Endothelial cell of umbilical vein (primary cell): ENCODE measurements around the gene BMAL2. TPM values are rescaled to one million over a fixed set of nuclear protein-coding genes. Genes with fewer than 3 reads are reported as not detected.

Source experiments
- BruUV-seq: library from RNA; stranded (reverse); fragments of 400-500 nt; replicated peaks from 2 replicates; lab custom pipeline; 2021; lab: Mats Ljungman, UMichigan
- CTCF ChIA-PET: fragments of 300-600, 350-600 bp; sonication (Branson Sonifier 250); formaldehyde crosslinking; loops from one replicate; lab custom pipeline; 2021; ENCODE audit warnings: antibody characterized with exemption, inconsistent platforms; lab: Charles Lee
- POLR2A ChIA-PET: fragments of 300-600, 350-600 bp; sonication (Branson Sonifier 250); formaldehyde crosslinking; loops from one replicate; lab custom pipeline; 2021; ENCODE audit warnings: antibody characterized with exemption, inconsistent platforms; lab: Charles Lee
- DNase-seq: peaks from one replicate; pipeline ENCODE4 v3.0.0-alpha.2; 2011; ENCODE audit warnings: low read depth, low spot score
- FAIRE-seq: peaks from 2 replicates; lab custom pipeline; 2011; peaks lifted over from hg19 to GRCh38; lab: Jason Lieb, UNC
- H2AFZ ChIP-seq: 2 replicates; pipeline ENCODE4 v1.6.0; 2012; ENCODE audit warnings: low read depth, low read length, control low read depth, inconsistent platforms
- H3K27ac ChIP-seq: 2 replicates; pipeline ENCODE4 v1.5.1; 2011; ENCODE audit warnings: low read depth, mild to moderate bottlenecking, control low read depth, low read length, moderate library complexity; ENCODE audit not compliant: insufficient read depth
- H3K27me3 ChIP-seq, 2 experiments: 2 replicates each; pipeline versions ENCODE4 v1.6.0 to v1.6.1; 2011; ENCODE audit warnings: low read length in 2 of 2, mixed read lengths in 1 of 2; ENCODE audit not compliant: control insufficient read depth in 2 of 2, insufficient read depth in 2 of 2
- H3K36me3 ChIP-seq, 2 experiments: 2 replicates in 1 of 2; 3 replicates in 1 of 2; pipeline ENCODE4 v1.5.1; 2011; ENCODE audit warnings: low read length in 2 of 2, mild to moderate bottlenecking in 1 of 2, moderate library complexity in 1 of 2; ENCODE audit not compliant: control insufficient read depth in 2 of 2, insufficient read depth in 2 of 2; ENCODE audit errors: extremely low read depth in 1 of 2
- H3K4me1 ChIP-seq: 3 replicates; pipeline ENCODE4 v1.5.1; 2011; ENCODE audit warnings: mild to moderate bottlenecking, low read length; ENCODE audit not compliant: control insufficient read depth, insufficient read depth; ENCODE audit errors: extremely low read depth
- H3K4me2 ChIP-seq: 2 replicates; pipeline ENCODE4 v1.6.1; 2011; ENCODE audit warnings: low read length, control low read depth, mixed read lengths; ENCODE audit not compliant: insufficient read depth
- H3K4me3 ChIP-seq, 3 experiments: fragments of 200-600 bp in 1 of 3; sonication (generic), shearing (Covaris generic) in 1 of 3; replicated peaks in 1 of 3; 2 replicates each; pipeline ENCODE4 v1.5.1; 2011 to 2016; ENCODE audit warnings: control low read depth in 3 of 3, low read length in 3 of 3, mild to moderate bottlenecking in 2 of 3, inconsistent platforms in 1 of 3, low read depth in 1 of 3, moderate library complexity in 1 of 3; ENCODE audit not compliant: insufficient read depth in 1 of 3
- H3K79me2 ChIP-seq: 2 replicates; pipeline ENCODE4 v1.6.0; 2012; ENCODE audit warnings: low read length, inconsistent platforms; ENCODE audit not compliant: control insufficient read depth, insufficient read depth
- H3K9ac ChIP-seq: replicated peaks from 2 replicates; pipeline ENCODE3; 2011; ENCODE audit warnings: low read length, control low read depth; ENCODE audit not compliant: insufficient read depth; ENCODE audit errors: extremely low read depth
- H3K9me1 ChIP-seq: replicated peaks from 3 replicates; pipeline ENCODE4 v1.6.0; 2011; ENCODE audit warnings: mild to moderate bottlenecking, low read length; ENCODE audit not compliant: control insufficient read depth, insufficient read depth; ENCODE audit errors: extremely low read depth
- H3K9me3 ChIP-seq: replicated peaks from 2 replicates; pipeline ENCODE4 v1.5.1; 2012; ENCODE audit warnings: low read length, inconsistent platforms; ENCODE audit not compliant: control insufficient read depth, insufficient read depth
- H4K20me1 ChIP-seq: replicated peaks from 2 replicates; pipeline ENCODE3; 2011; ENCODE audit warnings: mild to moderate bottlenecking, low read length; ENCODE audit not compliant: control insufficient read depth, insufficient read depth; ENCODE audit errors: extremely low read depth
- EZH2 ChIP-seq: IDR thresholded peaks from 2 replicates; pipeline ENCODE4 v1.6.1; 2012; ENCODE audit warnings: borderline replicate concordance, low read depth, mild to moderate bottlenecking, moderate library complexity, low read length, inconsistent platforms; ENCODE audit not compliant: severe bottlenecking
- FOS ChIP-seq: IDR thresholded peaks from 2 replicates; pipeline ENCODE4 v1.6.1; 2011; ENCODE audit warnings: mild to moderate bottlenecking, low read length, moderate library complexity, borderline replicate concordance; ENCODE audit not compliant: insufficient read depth
- GATA2 ChIP-seq: IDR thresholded peaks from 2 replicates; pipeline ENCODE4 v1.7.0; 2011; ENCODE audit warnings: low read depth, mild to moderate bottlenecking, moderate library complexity, mixed read lengths, low read length; ENCODE audit not compliant: insufficient read length, insufficient read depth
- JUN ChIP-seq: IDR thresholded peaks from 2 replicates; pipeline ENCODE4 v1.6.1; 2011; ENCODE audit warnings: borderline replicate concordance, low read depth; ENCODE audit not compliant: insufficient read length, insufficient read depth
- MYC ChIP-seq: IDR thresholded peaks from one replicate; pipeline ENCODE4 v1.6.1; 2011; ENCODE audit warnings: mild to moderate bottlenecking, low read depth, low read length
- POLR2A ChIP-seq: IDR thresholded peaks from 2 replicates; pipeline ENCODE4 v1.6.1; 2012; ENCODE audit warnings: low read depth, mild to moderate bottlenecking, control low read depth, low read length
- POLR2AphosphoS5 ChIP-seq: IDR thresholded peaks from 2 replicates; pipeline ENCODE4 v1.6.1; 2012; ENCODE audit warnings: low read depth, mild to moderate bottlenecking, control low read depth, low read length, moderate library complexity; ENCODE audit not compliant: insufficient read depth
- dilution Hi-C: fragments of 300-500 bp; cut with MboI; formaldehyde crosslinking; loops from one replicate; pipeline ENCODE4 v1.15.0; 2019; ENCODE audit warnings: low sequenced_read_pairs; ENCODE audit not compliant: extremely low pct_ligation_motif_present
- intact Hi-C: fragments of 100-400 bp; cut with micrococcal nuclease; formaldehyde crosslinking; loops from one replicate; pipeline ENCODE4 v1.10.0; 2022
- polyA plus RNA-seq, 4 experiments: library from polyadenylated mRNA; depleted of rRNA in 3 of 4; stranded (reverse) in 3 of 4; unstranded in 1 of 4; fragments of >200 nt; gene quantifications; 2 replicates each; pipeline versions ENCODE4 v1.2.1 to v1.2.3, GENCODE V29; 2011 to 2012; ENCODE audit warnings: missing spikeins in 1 of 4
- total RNA-seq: library from RNA; stranded (reverse); gene quantifications from 2 replicates; pipeline ENCODE4 v1.2.3, GENCODE V29; 2021
- TF ChIP-seq, protein P1 (sequence below): IDR thresholded peaks from 2 replicates; pipeline ENCODE4 v1.6.1; 2011; ENCODE audit not compliant: insufficient read depth, insufficient read length
- TF ChIP-seq, protein P2 (sequence below), 2 donors: IDR thresholded peaks; 1 replicate in 1 of 2; 2 replicates in 1 of 2; pipeline ENCODE4 v1.5.1; 2011; ENCODE audit warnings: low read length in 2 of 2, mild to moderate bottlenecking in 2 of 2, moderate library complexity in 2 of 2, control low read depth in 1 of 2, inconsistent platforms in 1 of 2, low read depth in 1 of 2; ENCODE audit not compliant: insufficient read depth in 1 of 2; ENCODE audit errors: extremely low read depth in 1 of 2

The BMAL2 gene
- total and polyA plus RNA-seq, 2 donors (not counting 3 experiments of a cell fraction or from before 2014, with no cell fraction given): 5.9 to 33.3 TPM

GRCh38 chr12:27299102-27299501 lies 33.5 kb upstream of the BMAL2 start:
- ChIA-PET CTCF (no interaction called here), POLR2A (no interaction called here)
- no peak for TF ChIP-seq EZH2
- no peak for TF ChIP-seq JUN
- TF ChIP-seq, protein P1, sequence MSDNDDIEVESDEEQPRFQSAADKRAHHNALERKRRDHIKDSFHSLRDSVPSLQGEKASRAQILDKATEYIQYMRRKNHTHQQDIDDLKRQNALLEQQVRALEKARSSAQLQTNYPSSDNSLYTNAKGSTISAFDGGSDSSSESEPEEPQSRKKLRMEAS: no peak
- TF ChIP-seq MYC: no peak
- TF ChIP-seq, protein P2, sequence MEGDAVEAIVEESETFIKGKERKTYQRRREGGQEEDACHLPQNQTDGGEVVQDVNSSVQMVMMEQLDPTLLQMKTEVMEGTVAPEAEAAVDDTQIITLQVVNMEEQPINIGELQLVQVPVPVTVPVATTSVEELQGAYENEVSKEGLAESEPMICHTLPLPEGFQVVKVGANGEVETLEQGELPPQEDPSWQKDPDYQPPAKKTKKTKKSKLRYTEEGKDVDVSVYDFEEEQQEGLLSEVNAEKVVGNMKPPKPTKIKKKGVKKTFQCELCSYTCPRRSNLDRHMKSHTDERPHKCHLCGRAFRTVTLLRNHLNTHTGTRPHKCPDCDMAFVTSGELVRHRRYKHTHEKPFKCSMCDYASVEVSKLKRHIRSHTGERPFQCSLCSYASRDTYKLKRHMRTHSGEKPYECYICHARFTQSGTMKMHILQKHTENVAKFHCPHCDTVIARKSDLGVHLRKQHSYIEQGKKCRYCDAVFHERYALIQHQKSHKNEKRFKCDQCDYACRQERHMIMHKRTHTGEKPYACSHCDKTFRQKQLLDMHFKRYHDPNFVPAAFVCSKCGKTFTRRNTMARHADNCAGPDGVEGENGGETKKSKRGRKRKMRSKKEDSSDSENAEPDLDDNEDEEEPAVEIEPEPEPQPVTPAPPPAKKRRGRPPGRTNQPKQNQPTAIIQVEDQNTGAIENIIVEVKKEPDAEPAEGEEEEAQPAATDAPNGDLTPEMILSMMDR (IDR thresholded peaks at IDR 0.05; ENCODE audit: extremely low read depth in 1 of 2, insufficient read depth in 1 of 2, low read depth in 1 of 2, low read length in 2 of 2): no peak
- TF ChIP-seq GATA2: no peak
- no peak for TF ChIP-seq FOS
- TF ChIP-seq POLR2A: no peak
- no peak for TF ChIP-seq POLR2AphosphoS5
- no peaks in the 10 kb centered on the region for H4K20me1 ChIP-seq
- no TSS peak for BruUV-seq
- no peaks in the 10 kb centered on the region for H3K9me1 ChIP-seq
- no peak overlapping the region for H3K4me3 ChIP-seq
- no peak overlapping the region for H3K9ac ChIP-seq
- intact Hi-C loops: loop anchor here (10.0 kb wide), 1 partner anchor 364 kb away; the partner anchor contains the start of genes FGFR1OP2 and INTS13
- no peaks in the 10 kb centered on the region for H3K27me3 ChIP-seq
- no peaks in the 10 kb centered on the region for H3K9me3 ChIP-seq
- FAIRE-seq (no peak), DNase-seq (no peak)
- peaks cover 2 to 17% of the 10 kb centered on the region in 2 experiments for H3K36me3 ChIP-seq
- H2AFZ ChIP-seq: no peak overlapping the region
- dilution Hi-C loops: no loop called here
- H3K4me1 ChIP-seq: peaks cover 3% of the 10 kb centered on the region
- peaks cover 4% of the 10 kb centered on the region for H3K79me2 ChIP-seq
- no peak overlapping the region for H3K4me2 ChIP-seq
- no peak overlapping the region for H3K27ac ChIP-seq
